Keratinocyte (primary cell): ENCODE data around the gene STK32B. TPM values are rescaled to one million over a fixed set of nuclear protein-coding genes. Genes with fewer than 3 reads are reported as not detected.

ENCODE experiments used
- DNase-seq: peaks from one replicate; pipeline ENCODE4 v3.0.0-alpha.2; 2011; ENCODE audit warnings: low read depth, missing footprints, low spot score
- FAIRE-seq: peaks from 2 replicates; lab custom pipeline; 2011; peaks lifted over from hg19 to GRCh38; lab: Jason Lieb, UNC
- H2AFZ ChIP-seq: 2 replicates; pipeline ENCODE4 v1.6.0; 2012; ENCODE audit warnings: low read length, control low read depth, inconsistent platforms; ENCODE audit not compliant: control insufficient read depth
- H3K27ac ChIP-seq: 2 replicates; pipeline ENCODE4 v1.5.1; 2011; ENCODE audit warnings: low read length; ENCODE audit not compliant: control insufficient read depth, insufficient read depth
- H3K27me3 ChIP-seq: 3 replicates; pipeline ENCODE4 v1.6.0; 2011; ENCODE audit warnings: low read length; ENCODE audit not compliant: control insufficient read depth, insufficient read depth; ENCODE audit errors: extremely low read depth
- H3K36me3 ChIP-seq, 2 experiments: 2 replicates in 1 of 2; 3 replicates in 1 of 2; pipeline ENCODE4 v1.5.1; 2011; ENCODE audit warnings: low read length in 2 of 2, mild to moderate bottlenecking in 1 of 2; ENCODE audit not compliant: control insufficient read depth in 2 of 2, insufficient read depth in 2 of 2; ENCODE audit errors: extremely low read depth in 1 of 2
- H3K4me1 ChIP-seq: 3 replicates; pipeline ENCODE4 v1.5.1; 2011; ENCODE audit warnings: low read length; ENCODE audit not compliant: control insufficient read depth, insufficient read depth; ENCODE audit errors: extremely low read depth
- H3K4me2 ChIP-seq: 3 replicates; pipeline ENCODE4 v1.6.0; 2011; ENCODE audit warnings: low read depth, low read length; ENCODE audit not compliant: control insufficient read depth, insufficient read depth; ENCODE audit errors: extremely low read depth
- H3K4me3 ChIP-seq, 3 experiments: fragments of 200-600 bp in 1 of 3; sonication (generic) in 1 of 3; 2 replicates in 2 of 3; 3 replicates in 1 of 3; pipeline ENCODE4 v1.5.1; 2011 to 2016; ENCODE audit warnings: low read length in 3 of 3, mild to moderate bottlenecking in 3 of 3, control low read depth in 2 of 3, inconsistent platforms in 1 of 3, low read depth in 1 of 3, mixed read lengths in 1 of 3, mixed run types in 1 of 3, moderate library complexity in 1 of 3; ENCODE audit not compliant: control insufficient read depth in 2 of 3, insufficient read depth in 2 of 3; ENCODE audit errors: extremely low read depth in 1 of 3
- H3K79me2 ChIP-seq: 2 replicates; pipeline ENCODE4 v1.6.0; 2012; ENCODE audit warnings: low read length; ENCODE audit not compliant: control insufficient read depth, insufficient read depth
- H3K9ac ChIP-seq: 3 replicates; pipeline ENCODE4 v1.6.0; 2011; ENCODE audit warnings: low read length; ENCODE audit not compliant: control insufficient read depth, insufficient read depth; ENCODE audit errors: extremely low read depth
- H3K9me1 ChIP-seq: 3 replicates; pipeline ENCODE4 v1.6.0; 2011; ENCODE audit warnings: low read length; ENCODE audit not compliant: control insufficient read depth, insufficient read depth; ENCODE audit errors: extremely low read depth
- H3K9me3 ChIP-seq: 2 replicates; pipeline ENCODE4 v1.5.1; 2012; ENCODE audit warnings: low read depth, low read length; ENCODE audit not compliant: control insufficient read depth
- H4K20me1 ChIP-seq: 3 replicates; pipeline ENCODE4 v1.6.0; 2011; ENCODE audit warnings: low read length; ENCODE audit not compliant: control insufficient read depth, insufficient read depth; ENCODE audit errors: extremely low read depth
- EZH2 ChIP-seq: IDR thresholded peaks from one replicate; pipeline ENCODE4 v1.6.1; 2012; ENCODE audit warnings: inconsistent platforms, mild to moderate bottlenecking, low read length, moderate library complexity
- dilution Hi-C: fragments of 300-500 bp; cut with MboI; formaldehyde crosslinking; loops from one replicate; pipeline ENCODE4 v1.7.0; 2020; ENCODE audit warnings: low sequenced_read_pairs; ENCODE audit not compliant: extremely low pct_ligation_motif_present
- polyA plus RNA-seq, 5 experiments: library from polyadenylated mRNA; depleted of rRNA in 3 of 5; stranded (reverse) in 3 of 5; stranded (forward) in 1 of 5; unstranded in 1 of 5; fragments of >200 nt; gene quantifications; 1 replicate in 1 of 5; 2 replicates in 3 of 5; 3 replicates in 1 of 5; pipeline versions ENCODE4 v1.2.1 to v1.2.3, GENCODE V29; 2011 to 2012; ENCODE audit warnings: missing spikeins in 2 of 5, low read depth in 1 of 5, low replicate concordance in 1 of 5
- TF ChIP-seq, protein P1 (sequence below), 3 experiments: IDR thresholded peaks in 1 of 3; conservative IDR thresholded peaks in 1 of 3; optimal IDR thresholded peaks in 1 of 3; 2 replicates in 2 of 3; 3 replicates in 1 of 3; pipeline versions ENCODE3 to v1.5.1; 2011; ENCODE audit warnings: low read length in 3 of 3, mild to moderate bottlenecking in 3 of 3, moderate library complexity in 2 of 3, control low read depth in 1 of 3, inconsistent platforms in 1 of 3; ENCODE audit not compliant: insufficient read depth in 2 of 3; ENCODE audit errors: extremely low read depth in 1 of 3

The STK32B gene
- polyA plus RNA-seq, 1 donor (not counting 4 experiments of a cell fraction or from before 2014, with no cell fraction given) = 3.4 TPM

DNA sequence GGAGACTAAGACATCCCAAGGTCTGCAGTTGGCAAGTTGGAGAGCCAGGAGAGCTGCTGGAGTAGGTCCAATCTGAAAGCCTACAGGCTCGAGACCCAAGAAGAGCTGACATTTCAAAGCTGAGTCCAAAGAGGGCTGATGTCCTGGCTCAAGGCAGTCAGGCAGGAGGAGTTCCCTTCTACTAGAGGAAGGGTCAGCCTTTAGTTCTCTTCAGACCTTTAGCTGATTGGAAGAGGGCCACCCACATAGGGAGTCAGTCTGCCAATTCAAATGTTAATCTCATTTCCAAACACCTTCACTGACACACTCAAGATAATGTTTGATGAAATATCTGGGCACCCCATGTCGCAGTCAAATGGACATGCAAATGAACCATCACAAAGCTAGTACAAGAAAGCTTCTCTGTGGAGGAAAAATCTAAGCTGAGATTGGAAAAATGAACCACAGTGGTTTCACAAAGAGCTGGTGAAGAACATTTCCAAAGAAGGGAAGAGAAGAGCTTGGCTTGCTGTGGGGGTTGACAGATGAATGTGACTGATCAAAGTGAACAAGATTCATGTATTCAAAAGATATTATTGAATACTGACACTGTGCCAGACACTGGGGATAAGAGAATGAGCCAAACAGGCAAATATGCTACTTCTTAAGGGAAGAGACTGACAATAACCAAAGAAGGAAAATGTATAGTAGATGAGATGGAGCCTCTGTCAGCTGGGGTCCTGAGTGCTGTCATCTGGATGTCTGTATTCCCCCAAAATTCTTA, 61.2 kb downstream of the STK32B start:
- Histone ChIP-seq H3K9me3 (no peaks in the 10 kb centered on the region), H3K4me2 (no peak overlapping the region), H3K36me3 (no peaks in the 10 kb centered on the region), H3K4me3 (no peak overlapping the region), H3K27ac (no peak overlapping the region), H3K9ac (no peak overlapping the region), H3K27me3 (no peaks in the 10 kb centered on the region), H2AFZ (no peak overlapping the region), H3K79me2 (no peaks in the 10 kb centered on the region), H3K9me1 (no peaks in the 10 kb centered on the region), H3K4me1 (no peaks in the 10 kb centered on the region), H4K20me1 (no peaks in the 10 kb centered on the region)
- DNase-seq = no peak
- no peak for FAIRE-seq
- TF ChIP-seq, protein P1, sequence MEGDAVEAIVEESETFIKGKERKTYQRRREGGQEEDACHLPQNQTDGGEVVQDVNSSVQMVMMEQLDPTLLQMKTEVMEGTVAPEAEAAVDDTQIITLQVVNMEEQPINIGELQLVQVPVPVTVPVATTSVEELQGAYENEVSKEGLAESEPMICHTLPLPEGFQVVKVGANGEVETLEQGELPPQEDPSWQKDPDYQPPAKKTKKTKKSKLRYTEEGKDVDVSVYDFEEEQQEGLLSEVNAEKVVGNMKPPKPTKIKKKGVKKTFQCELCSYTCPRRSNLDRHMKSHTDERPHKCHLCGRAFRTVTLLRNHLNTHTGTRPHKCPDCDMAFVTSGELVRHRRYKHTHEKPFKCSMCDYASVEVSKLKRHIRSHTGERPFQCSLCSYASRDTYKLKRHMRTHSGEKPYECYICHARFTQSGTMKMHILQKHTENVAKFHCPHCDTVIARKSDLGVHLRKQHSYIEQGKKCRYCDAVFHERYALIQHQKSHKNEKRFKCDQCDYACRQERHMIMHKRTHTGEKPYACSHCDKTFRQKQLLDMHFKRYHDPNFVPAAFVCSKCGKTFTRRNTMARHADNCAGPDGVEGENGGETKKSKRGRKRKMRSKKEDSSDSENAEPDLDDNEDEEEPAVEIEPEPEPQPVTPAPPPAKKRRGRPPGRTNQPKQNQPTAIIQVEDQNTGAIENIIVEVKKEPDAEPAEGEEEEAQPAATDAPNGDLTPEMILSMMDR (optimal IDR thresholded peaks at IDR 0.05 in 1 of 3, IDR thresholded peaks at IDR 0.05 in 1 of 3, conservative IDR thresholded peaks at IDR 0.05 in 1 of 3; ENCODE audit: extremely low read depth in 1 of 3, insufficient read depth in 2 of 3, low read length in 3 of 3) = no peak
- TF ChIP-seq EZH2 = no peak
- dilution Hi-C loops = no loop called here

DNA sequence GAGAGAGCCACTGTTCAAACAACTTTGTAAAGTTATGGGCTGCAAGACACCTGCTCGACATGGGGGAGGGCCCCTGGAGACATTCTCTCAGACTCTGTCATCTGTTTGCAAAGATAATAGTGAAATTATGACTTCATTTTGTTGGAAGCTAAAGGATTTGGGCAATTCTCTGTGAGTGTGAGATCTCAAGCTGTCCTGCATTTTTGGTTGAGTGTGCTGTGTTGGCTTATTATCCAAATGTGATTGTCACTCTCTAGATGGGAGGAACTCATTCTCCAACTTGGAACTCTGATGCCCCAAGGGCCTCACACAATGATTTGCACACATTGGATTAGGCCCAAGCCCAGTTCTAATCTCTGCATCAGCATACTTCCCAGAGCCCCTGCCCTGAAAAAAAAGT, 63.7 kb downstream of the STK32B start:
- H3K9me1 ChIP-seq = no peaks in the 10 kb centered on the region
- no peak for DNase-seq
- no peak overlapping the region for H3K4me3 ChIP-seq
- H3K9me3 ChIP-seq = no peaks in the 10 kb centered on the region
- H3K27ac ChIP-seq = no peak overlapping the region
- H2AFZ ChIP-seq = no peak overlapping the region
- H3K27me3 ChIP-seq = no peaks in the 10 kb centered on the region
- peaks cover 3% of the 10 kb centered on the region for H3K4me1 ChIP-seq
- no peaks in the 10 kb centered on the region for H3K36me3 ChIP-seq
- H4K20me1 ChIP-seq = no peaks in the 10 kb centered on the region
- H3K9ac ChIP-seq = no peak overlapping the region
- no peak overlapping the region for H3K4me2 ChIP-seq
- dilution Hi-C loops = no loop called here
- no peak for FAIRE-seq
- no peaks in the 10 kb centered on the region for H3K79me2 ChIP-seq
- no peak for TF ChIP-seq EZH2
- TF ChIP-seq, protein P1 (optimal IDR thresholded peaks at IDR 0.05 in 1 of 3, IDR thresholded peaks at IDR 0.05 in 1 of 3, conservative IDR thresholded peaks at IDR 0.05 in 1 of 3; ENCODE audit: extremely low read depth in 1 of 3, insufficient read depth in 2 of 3, low read length in 3 of 3) = no peak
